HG03460 (cell line): ENCODE measurements around the gene MYO15A.

Experiments used
- ATAC-seq: cut with Tn5 transposase; IDR thresholded peaks from one replicate; pipeline ENCODE4 v1.9.1; 2021; ENCODE audit not compliant: unreplicated experiment

The MYO15A gene

DNA sequence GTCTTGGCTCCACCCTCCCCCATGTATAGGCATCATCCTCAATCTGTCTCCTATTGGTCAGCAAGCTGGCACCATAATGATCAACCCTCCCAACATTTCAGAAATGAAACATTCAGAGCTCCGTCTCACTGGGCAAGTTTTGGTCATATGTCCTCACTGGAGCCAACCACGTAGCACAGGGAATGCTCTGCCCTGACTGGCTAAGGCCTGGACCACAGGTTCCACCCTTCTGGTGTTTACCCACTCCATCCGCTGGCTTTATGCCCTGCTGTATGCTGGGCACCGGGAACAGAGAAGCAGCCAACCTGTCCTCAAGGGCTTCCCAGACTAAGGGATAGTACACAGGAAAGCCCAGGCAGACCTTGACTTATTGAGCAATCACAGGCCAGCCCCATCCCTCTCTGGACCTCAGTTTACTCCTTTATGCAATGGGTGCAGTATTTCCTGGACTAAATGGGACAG, 20.5 kb downstream of the MYO15A start:
- ATAC-seq, result no peak

GRCh38 chr17:18132711-18133110, 24.2 kb downstream of the MYO15A start:
- no peak for ATAC-seq

DNA sequence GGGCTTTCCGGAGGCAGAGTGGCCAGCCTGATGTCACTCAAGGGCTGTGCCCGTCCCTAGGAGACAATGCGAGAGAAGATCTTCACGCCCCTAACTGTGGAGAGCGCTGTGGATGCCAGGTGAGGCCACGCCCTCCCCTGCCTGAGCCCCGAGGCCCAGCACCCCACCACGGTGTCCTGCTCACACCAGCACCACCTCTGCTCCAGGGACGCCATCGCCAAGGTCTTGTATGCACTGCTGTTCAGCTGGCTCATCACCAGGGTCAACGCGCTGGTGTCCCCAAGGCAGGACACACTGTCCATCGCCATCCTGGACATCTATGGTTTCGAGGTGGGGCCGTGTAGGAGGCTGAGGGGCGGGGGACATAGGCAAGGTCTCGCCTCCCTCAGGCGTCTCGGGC, 27.8 kb downstream of the MYO15A start:
- ATAC-seq, result no peak

DNA sequence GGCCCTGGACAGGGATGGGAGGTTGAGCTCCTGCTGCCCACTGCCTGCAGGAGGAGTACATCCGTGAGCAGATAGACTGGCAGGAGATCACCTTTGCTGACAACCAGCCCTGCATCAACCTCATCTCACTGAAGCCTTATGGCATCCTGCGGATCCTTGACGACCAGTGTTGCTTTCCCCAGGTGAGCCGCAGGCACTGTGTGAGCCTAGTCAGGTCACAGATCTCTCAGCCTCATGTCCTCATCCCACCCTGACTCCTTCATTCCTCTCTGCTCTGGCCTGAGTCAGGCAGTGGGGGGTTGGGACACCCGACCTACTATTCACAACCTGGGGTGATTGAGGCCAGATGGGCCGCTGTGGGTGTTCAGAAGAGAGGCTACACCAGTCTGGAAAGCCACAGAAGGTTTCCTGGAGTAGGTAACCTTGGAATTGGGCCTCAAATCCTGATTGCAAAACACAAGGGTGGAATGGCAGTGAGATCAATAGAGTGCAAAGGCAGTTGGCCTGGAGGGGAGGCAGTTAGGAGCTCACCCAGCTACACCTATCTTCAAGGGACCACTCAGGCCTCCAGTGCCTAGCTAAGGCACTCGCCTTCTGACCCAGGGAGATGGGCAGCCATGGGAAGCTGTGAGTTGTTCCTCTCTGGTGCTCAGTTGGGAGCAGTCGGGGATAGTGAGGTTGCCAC, 29.7 kb downstream of the MYO15A start:
- no peak for ATAC-seq

GRCh38 chr17:18139092-18139491, 30.5 kb downstream of the MYO15A start:
- no peak for ATAC-seq

GRCh38 chr17:18139498-18139897, 30.9 kb downstream of the MYO15A start:
- no peak for ATAC-seq

GRCh38 chr17:18139949-18140348, 31.4 kb downstream of the MYO15A start:
- ATAC-seq, result no peak

- ATAC-seq, result no peak
Measured at GRCh38 chr17:18140648-18141047, 32.1 kb downstream of the MYO15A start.

DNA sequence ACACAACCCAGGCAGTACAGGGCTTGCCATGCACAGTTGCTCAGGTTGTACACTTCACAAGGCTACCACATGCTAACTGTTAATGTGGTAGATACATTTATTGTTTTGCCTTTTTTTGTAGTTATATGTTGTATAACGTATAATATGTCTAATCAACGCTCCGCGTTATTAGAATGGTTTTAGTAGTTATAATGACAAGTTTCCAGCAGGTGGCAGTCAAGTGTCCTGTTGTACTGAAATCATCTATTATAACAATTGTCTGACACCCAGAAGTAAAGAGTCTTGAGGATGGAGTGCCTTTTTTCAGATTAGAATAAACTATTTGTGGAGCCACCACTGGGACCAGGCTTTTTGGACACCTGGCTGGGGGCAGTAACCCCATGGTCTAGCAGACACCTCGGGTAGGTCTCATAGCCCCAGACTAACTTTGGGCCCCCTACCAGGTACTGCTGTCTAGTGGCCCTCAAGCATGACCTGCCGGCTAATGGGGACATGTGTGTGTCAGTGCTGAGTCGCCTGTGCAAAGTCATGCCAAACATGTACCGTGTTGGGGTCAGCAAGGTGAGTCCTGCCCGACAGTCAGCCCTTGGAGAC, 32.8 kb downstream of the MYO15A start:
- ATAC-seq, result no peak

- no peak for ATAC-seq
Measured at GRCh38 chr17:18142417-18142816, 33.9 kb downstream of the MYO15A start.

GRCh38 chr17:18143044-18143936, 34.7 kb downstream of the MYO15A start:
- ATAC-seq, result no peak

DNA sequence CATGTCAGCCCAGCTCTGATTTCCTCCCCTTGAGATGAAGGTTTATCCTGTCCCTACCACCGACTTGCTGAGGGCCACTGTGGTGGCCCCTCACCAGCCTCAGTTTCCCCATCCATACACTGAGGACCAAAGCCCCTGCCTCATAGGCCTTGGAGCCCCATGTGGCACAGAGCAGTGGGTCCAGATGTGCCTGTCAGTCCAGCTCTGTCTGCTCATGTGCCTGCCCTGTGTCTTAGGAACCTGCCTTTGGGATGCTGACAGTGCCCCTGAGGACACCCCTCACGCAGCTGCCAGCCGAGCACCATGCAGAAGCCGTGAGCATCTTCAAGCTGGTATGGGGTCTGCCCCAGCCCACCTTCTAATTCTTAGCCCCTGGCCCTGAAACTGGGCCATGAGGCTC, 35.7 kb downstream of the MYO15A start:
- ATAC-seq, result no peak

DNA sequence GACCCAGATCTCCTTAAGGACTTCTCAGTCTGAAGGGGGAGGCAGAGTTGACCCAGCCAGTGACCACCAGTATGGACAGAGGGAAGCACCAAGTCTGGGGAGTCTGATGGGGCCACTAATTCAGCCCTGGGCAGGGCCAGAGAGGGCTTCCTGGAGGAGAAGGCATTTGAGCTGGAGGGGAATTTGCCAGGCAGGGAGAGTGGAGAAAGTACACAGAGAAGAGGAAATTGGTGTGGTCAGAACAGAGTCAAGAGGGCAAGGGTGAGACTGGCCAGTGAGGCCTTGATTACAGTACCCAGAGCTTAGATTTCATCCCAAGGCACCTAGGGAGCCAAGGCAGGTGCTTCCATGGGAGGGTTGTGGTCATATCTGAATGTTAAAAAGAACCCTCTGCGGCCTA, 36.3 kb downstream of the MYO15A start:
- ATAC-seq, result no peak

GRCh38 chr17:18145811-18146210, 37.3 kb downstream of the MYO15A start:
- no peak for ATAC-seq

GRCh38 chr17:18146259-18146658, 37.7 kb downstream of the MYO15A start:
- no peak for ATAC-seq

- no peak for ATAC-seq
Measured at GRCh38 chr17:18146980-18147379, 38.4 kb downstream of the MYO15A start.

DNA sequence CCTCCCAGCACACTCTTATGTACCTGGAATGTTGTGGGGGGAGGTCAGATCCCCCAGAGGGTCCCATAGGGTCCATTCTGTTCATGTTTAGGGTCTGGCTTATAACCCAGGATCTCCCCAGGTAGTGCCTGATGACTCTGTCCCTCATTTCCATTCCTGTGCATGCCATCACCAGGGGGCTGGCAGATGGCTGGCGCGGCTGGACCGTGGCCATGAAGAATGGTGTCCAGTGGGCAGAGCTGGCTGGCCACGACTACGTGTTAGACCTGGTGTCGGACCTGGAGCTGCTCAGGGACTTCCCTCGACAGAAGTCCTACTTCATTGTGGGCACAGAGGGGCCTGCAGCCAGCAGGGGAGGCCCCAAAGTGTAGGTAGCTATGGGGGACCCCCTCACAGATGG, 40.0 kb downstream of the MYO15A start:
- ATAC-seq, result no peak

DNA sequence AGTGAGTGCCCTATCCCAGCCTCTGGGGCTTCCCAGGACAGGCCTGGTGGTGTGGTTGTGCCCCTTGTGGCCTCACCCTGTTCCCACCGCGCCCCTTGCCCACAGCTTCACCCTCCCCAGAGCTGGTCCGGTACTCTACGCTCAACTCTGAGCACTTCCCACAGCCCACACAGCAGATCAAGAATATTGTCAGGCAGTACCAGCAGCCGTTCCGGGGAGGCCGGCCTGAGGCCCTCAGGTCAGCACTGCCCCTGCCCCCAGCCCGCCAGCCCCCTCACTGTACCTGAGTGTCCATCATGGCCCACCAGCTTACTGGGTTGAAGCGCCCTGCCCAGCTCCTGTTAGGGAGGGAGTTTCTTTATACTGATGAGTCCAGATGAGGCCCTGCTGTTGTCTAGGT, 42.7 kb downstream of the MYO15A start:
- ATAC-seq, result no peak

DNA sequence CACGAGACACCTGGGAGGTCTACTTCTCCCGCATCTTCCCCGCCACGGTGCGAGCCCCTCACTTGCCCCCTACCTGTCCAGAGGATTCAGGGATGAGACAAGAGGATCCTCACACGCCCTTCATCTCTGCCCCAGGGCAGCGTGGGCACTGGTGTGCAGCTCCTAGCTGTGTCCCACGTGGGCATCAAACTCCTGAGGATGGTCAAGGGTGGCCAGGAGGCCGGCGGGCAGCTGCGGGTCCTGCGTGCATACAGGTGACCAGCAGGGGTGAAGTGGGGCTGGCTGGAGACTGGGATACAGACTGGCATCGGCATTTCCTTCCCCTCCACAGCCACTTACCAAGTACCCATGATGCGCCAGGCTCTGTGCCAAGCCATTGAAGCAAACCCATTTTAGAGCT, 46.6 kb downstream of the MYO15A start:
- no peak for ATAC-seq

- ATAC-seq, result no peak
Measured at GRCh38 chr17:18156171-18156975, 47.8 kb downstream of the MYO15A start.

DNA sequence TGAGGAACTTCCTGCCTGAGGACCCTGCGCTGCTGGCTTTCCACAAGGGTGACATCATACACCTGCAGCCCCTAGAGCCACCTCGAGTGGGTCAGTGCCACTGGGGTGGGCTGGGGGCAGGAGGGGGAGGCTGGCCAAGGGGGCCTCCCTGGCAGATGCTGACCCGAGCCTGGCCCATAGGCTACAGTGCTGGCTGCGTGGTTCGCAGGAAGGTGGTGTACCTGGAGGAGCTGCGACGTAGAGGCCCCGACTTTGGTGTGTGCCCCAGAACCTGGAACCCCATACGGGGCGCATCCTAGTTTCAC, 48.4 kb downstream of the MYO15A start:
- no peak for ATAC-seq
